ENCODE results near the gene CR1. TPM values are rescaled to one million over a fixed set of nuclear protein-coding genes. Genes with fewer than 3 reads are reported as not detected.

CR1 gene
- total and polyA plus RNA-seq, 9 of the 15 experiments (the other 6 are each of a cell fraction or from before 2014, with no cell fraction given), result 0.07 to 0.47 (median 0.18) TPM

DNA sequence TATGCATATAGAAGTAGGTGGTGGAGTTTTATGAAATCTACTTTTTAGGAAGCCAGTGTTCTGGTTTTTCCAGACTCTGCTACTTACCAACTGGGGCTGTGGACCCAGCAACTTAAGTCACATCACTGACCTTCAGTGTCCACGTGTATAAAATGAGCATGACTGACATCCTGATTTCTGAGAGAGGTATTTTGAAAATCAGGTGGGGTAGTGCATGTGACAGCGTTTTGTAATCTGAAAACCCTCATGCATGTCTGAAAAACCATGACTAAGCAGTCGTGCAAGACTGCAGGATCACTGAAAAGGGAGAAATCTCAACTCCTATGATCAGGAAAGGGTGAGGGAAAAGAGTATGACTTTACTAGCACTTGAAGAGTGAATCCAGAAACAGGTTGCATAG lies 175.0 kb downstream of the CR1 start (continued):
- no peak for TF ChIP-seq HNRNPUL1 (IDR thresholded peaks at IDR 0.05; ENCODE audit: low read length)
- TF ChIP-seq SMC3 (conservative IDR thresholded peaks at IDR 0.05; ENCODE audit: insufficient read depth, low read depth, low read length), result no peak
- TF ChIP-seq, protein P1, sequence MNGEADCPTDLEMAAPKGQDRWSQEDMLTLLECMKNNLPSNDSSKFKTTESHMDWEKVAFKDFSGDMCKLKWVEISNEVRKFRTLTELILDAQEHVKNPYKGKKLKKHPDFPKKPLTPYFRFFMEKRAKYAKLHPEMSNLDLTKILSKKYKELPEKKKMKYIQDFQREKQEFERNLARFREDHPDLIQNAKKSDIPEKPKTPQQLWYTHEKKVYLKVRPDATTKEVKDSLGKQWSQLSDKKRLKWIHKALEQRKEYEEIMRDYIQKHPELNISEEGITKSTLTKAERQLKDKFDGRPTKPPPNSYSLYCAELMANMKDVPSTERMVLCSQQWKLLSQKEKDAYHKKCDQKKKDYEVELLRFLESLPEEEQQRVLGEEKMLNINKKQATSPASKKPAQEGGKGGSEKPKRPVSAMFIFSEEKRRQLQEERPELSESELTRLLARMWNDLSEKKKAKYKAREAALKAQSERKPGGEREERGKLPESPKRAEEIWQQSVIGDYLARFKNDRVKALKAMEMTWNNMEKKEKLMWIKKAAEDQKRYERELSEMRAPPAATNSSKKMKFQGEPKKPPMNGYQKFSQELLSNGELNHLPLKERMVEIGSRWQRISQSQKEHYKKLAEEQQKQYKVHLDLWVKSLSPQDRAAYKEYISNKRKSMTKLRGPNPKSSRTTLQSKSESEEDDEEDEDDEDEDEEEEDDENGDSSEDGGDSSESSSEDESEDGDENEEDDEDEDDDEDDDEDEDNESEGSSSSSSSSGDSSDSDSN (IDR thresholded peaks at IDR 0.05; ENCODE audit: borderline replicate concordance in 1 of 2, low read depth in 2 of 2, low read length in 2 of 2), result no peak
- peak; percentile 38; the same call in 1 of the 2 replicates for TF ChIP-seq ZEB2 (IDR thresholded peaks at IDR 0.05)
- TF ChIP-seq, protein P2, sequence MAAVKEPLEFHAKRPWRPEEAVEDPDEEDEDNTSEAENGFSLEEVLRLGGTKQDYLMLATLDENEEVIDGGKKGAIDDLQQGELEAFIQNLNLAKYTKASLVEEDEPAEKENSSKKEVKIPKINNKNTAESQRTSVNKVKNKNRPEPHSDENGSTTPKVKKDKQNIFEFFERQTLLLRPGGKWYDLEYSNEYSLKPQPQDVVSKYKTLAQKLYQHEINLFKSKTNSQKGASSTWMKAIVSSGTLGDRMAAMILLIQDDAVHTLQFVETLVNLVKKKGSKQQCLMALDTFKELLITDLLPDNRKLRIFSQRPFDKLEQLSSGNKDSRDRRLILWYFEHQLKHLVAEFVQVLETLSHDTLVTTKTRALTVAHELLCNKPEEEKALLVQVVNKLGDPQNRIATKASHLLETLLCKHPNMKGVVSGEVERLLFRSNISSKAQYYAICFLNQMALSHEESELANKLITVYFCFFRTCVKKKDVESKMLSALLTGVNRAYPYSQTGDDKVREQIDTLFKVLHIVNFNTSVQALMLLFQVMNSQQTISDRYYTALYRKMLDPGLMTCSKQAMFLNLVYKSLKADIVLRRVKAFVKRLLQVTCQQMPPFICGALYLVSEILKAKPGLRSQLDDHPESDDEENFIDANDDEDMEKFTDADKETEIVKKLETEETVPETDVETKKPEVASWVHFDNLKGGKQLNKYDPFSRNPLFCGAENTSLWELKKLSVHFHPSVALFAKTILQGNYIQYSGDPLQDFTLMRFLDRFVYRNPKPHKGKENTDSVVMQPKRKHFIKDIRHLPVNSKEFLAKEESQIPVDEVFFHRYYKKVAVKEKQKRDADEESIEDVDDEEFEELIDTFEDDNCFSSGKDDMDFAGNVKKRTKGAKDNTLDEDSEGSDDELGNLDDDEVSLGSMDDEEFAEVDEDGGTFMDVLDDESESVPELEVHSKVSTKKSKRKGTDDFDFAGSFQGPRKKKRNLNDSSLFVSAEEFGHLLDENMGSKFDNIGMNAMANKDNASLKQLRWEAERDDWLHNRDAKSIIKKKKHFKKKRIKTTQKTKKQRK (IDR thresholded peaks at IDR 0.05; ENCODE audit: borderline replicate concordance, low read depth, low read length), result no peak
- no peak for TF ChIP-seq TCFL5 (CRISPR knock-in tag; conservative IDR thresholded peaks at IDR 0.05)
- TF ChIP-seq MYC (IDR thresholded peaks at IDR 0.05; ENCODE audit: low read depth, low read length), result peak; percentile 42; the same call in 1 of the 2 replicates
- TF ChIP-seq MYC (CRISPR knock-in tag; IDR thresholded peaks at IDR 0.05; ENCODE audit: borderline replicate concordance, low read depth), result no peak
- TF ChIP-seq ETV6 (IDR thresholded peaks at IDR 0.05; ENCODE audit: borderline replicate concordance in 1 of 2, low read depth in 2 of 2, low read length in 1 of 2), result no peak
- TF ChIP-seq ETV6 (CRISPR knock-in tag; IDR thresholded peaks at IDR 0.05; ENCODE audit: borderline replicate concordance), result no peak
